Embryonic facial prominence (tissue), 1 donor: ENCODE data around the gene CDKN2AIPNL.
A peak's percentile ranks its signal among the peaks of the same experiment; 100 is the strongest.

Experiments used
- DNase-seq: peaks from one replicate; pipeline ENCODE4 v3.0.0-alpha.2; 2016; ENCODE audit errors: extremely low spot score

Gene CDKN2AIPNL

GRCh38 chr5:134411546-134412266 is at the start of gene CDKN2AIPNL:
Gene CDKN2AIPNL (minus strand): TSS chr5:134411881. CDS start chr5:134411854, 27 bp downstream.
- DNase-seq: peak; percentile 69

GRCh38 chr5:134460551-134460950 is 48.9 kb upstream of the CDKN2AIPNL start:
- no peak for DNase-seq

GRCh38 chr5:134459491-134459890 is 47.8 kb upstream of the CDKN2AIPNL start:
- DNase-seq: no peak

GRCh38 chr5:134459010-134459403 is 47.3 kb upstream of the CDKN2AIPNL start:
- DNase-seq: no peak

GRCh38 chr5:134458234-134459009 is 46.7 kb upstream of the CDKN2AIPNL start:
- no peak for DNase-seq

- DNase-seq: no peak
Observed at GRCh38 chr5:134457801-134458200, 46.1 kb upstream of the CDKN2AIPNL start.

GRCh38 chr5:134456825-134457224 is 45.1 kb upstream of the CDKN2AIPNL start:
- DNase-seq: no peak

- DNase-seq: no peak
Observed at GRCh38 chr5:134455466-134455865, 43.8 kb upstream of the CDKN2AIPNL start.

GRCh38 chr5:134453016-134453415 is 41.3 kb upstream of the CDKN2AIPNL start:
- no peak for DNase-seq

GRCh38 chr5:134451936-134452505 is 40.3 kb upstream of the CDKN2AIPNL start:
- DNase-seq: no peak

GRCh38 chr5:134451225-134451935 is 39.7 kb upstream of the CDKN2AIPNL start:
- no peak for DNase-seq

GRCh38 chr5:134450374-134450773 is 38.7 kb upstream of the CDKN2AIPNL start:
- no peak for DNase-seq

- no peak for DNase-seq
Observed at GRCh38 chr5:134449167-134449566, 37.5 kb upstream of the CDKN2AIPNL start.

GRCh38 chr5:134447815-134448520 is 36.3 kb upstream of the CDKN2AIPNL start:
- no peak for DNase-seq

GRCh38 chr5:134446938-134447337 is 35.3 kb upstream of the CDKN2AIPNL start:
- DNase-seq: no peak

- no peak for DNase-seq
Observed at GRCh38 chr5:134445856-134446818, 34.5 kb upstream of the CDKN2AIPNL start.

GRCh38 chr5:134444941-134445471 is 33.3 kb upstream of the CDKN2AIPNL start:
- DNase-seq: no peak

GRCh38 chr5:134440201-134440755 is 28.6 kb upstream of the CDKN2AIPNL start:
- DNase-seq: no peak

GRCh38 chr5:134439210-134439654 is 27.6 kb upstream of the CDKN2AIPNL start:
- no peak for DNase-seq

- DNase-seq: no peak
Observed at GRCh38 chr5:134438721-134439123, 27.0 kb upstream of the CDKN2AIPNL start.
